Lower lobe of right lung (tissue), 2 donors: ENCODE measurements around the gene PAXIP1. TPM values are rescaled to one million over a fixed set of nuclear protein-coding genes. Genes with fewer than 3 reads are reported as not detected.
"Not testable (repeated sequence)": the region's sequence is repeated elsewhere in the genome, so short reads cannot be mapped to it uniquely, and the experiment has no call there.

Source experiments
- ATAC-seq, 2 donors: fragments of 200-7000 bp; cut with Tn5 transposase; one replicate each; pipeline ENCODE4 v1.9.1; 2020 to 2022; ENCODE audit warnings: mild to moderate bottlenecking in 2 of 2, moderate library complexity in 2 of 2
- DNase-seq: peaks from one replicate; pipeline ENCODE4 v3.0.0-alpha.2; 2020
- H3K27ac ChIP-seq: fragments of 200-600 bp; one replicate; pipeline ENCODE4 v1.8.0; 2022
- H3K27me3 ChIP-seq: fragments of 200-600 bp; one replicate; pipeline ENCODE4 v1.8.0; 2022; ENCODE audit warnings: low read depth
- H3K36me3 ChIP-seq: fragments of 200-600 bp; one replicate; pipeline ENCODE4 v1.8.0; 2022; ENCODE audit warnings: mild to moderate bottlenecking
- H3K4me1 ChIP-seq: fragments of 200-600 bp; one replicate; pipeline ENCODE4 v1.8.0; 2022
- H3K4me3 ChIP-seq: fragments of 200-600 bp; one replicate; pipeline ENCODE4 v1.8.0; 2022; ENCODE audit warnings: mild to moderate bottlenecking
- H3K9me3 ChIP-seq: fragments of 200-600 bp; one replicate; pipeline ENCODE4 v1.8.0; 2022
- intact Hi-C: fragments of 100-400 bp; cut with DNase I; formaldehyde crosslinking; loops from one replicate; pipeline ENCODE4 v1.11.0; 2022
- total RNA-seq: library from RNA; stranded (reverse); fragmentation: NEBNext Ultra II Directional; extraction: Animal tissue kit (Norgen Biotek cat#: 25700); gene quantifications from one replicate; pipeline ENCODE4 v1.2.1, GENCODE V29; 2021
- TF ChIP-seq, protein P1 (sequence below): fragments of 200-600 bp; IDR thresholded peaks from one replicate; pipeline ENCODE4 v1.8.0; 2022; ENCODE audit warnings: antibody characterized with exemption, mild to moderate bottlenecking
- donor health status: DM: no; HTN: yes; CAD: no; lungs with severe emphysema.

Gene PAXIP1
- total RNA-seq, 1 donor from 2014 or later, result 9.5 TPM

DNA sequence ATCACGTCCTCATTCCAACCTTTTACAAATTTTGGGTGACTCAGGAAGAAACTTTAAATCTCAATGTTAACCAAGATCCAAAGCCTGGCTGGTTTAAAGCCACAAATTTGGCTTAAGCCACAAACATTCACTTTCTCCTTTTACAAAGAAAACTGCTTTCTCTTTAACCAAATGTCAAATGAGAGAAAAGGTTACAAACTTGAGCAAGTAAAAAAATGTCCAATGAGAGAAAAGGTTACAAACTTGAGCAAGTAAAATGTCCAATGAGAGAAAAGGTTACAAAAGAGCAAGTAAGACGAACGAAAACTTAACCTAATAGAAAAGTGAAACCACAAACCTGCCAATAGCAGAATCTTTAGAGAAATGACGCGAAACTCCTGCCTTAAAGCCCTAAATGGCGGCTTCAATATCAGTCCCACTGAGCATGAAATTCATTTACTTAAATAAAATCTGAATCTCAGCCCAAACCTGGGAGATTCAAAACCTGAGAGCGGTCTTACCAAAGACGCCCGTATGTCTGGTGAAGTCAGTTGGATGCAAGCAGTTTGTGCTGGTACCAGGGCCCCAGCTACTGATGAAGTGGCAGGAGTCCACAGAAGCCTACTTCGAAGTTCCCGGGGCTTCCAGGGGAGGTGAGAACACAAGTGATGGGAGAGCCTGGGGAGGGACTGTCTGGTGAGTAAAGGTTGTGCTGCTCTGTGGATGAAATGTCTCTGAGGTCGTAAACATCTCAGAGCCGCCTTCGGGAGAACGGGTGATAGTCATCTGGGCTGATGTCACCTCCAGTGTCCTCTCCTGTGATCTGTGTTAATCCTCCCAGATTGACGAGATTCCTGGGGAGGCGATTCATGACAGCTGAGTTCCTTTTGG, 74.6 kb downstream of the PAXIP1 start:
- no peaks in the 10 kb centered on the region for H3K36me3 ChIP-seq
- H3K4me1 ChIP-seq, result peaks cover 20% of the 10 kb centered on the region
- H3K27me3 ChIP-seq, result no peaks in the 10 kb centered on the region
- peak overlapping the region; percentile 92 for H3K27ac ChIP-seq
- no peaks in the 10 kb centered on the region for H3K9me3 ChIP-seq
- H3K4me3 ChIP-seq, result peak overlapping the region; percentile 76
- ATAC-seq (peak; percentile 89 to 96), DNase-seq (no peak)
- TF ChIP-seq, protein P1, sequence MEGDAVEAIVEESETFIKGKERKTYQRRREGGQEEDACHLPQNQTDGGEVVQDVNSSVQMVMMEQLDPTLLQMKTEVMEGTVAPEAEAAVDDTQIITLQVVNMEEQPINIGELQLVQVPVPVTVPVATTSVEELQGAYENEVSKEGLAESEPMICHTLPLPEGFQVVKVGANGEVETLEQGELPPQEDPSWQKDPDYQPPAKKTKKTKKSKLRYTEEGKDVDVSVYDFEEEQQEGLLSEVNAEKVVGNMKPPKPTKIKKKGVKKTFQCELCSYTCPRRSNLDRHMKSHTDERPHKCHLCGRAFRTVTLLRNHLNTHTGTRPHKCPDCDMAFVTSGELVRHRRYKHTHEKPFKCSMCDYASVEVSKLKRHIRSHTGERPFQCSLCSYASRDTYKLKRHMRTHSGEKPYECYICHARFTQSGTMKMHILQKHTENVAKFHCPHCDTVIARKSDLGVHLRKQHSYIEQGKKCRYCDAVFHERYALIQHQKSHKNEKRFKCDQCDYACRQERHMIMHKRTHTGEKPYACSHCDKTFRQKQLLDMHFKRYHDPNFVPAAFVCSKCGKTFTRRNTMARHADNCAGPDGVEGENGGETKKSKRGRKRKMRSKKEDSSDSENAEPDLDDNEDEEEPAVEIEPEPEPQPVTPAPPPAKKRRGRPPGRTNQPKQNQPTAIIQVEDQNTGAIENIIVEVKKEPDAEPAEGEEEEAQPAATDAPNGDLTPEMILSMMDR, result no peak
- intact Hi-C loops, result no loop called here

GRCh38 chr7:154927624-154928125, 75.2 kb downstream of the PAXIP1 start:
- H3K9me3 ChIP-seq, result no peaks in the 10 kb centered on the region
- no peaks in the 10 kb centered on the region for H3K27me3 ChIP-seq
- DNase-seq (no peak), ATAC-seq (peak; percentile 86 to 90)
- intact Hi-C loops, result no loop called here
- H3K4me1 ChIP-seq, result peaks cover 20% of the 10 kb centered on the region
- no peaks in the 10 kb centered on the region for H3K36me3 ChIP-seq
- H3K27ac ChIP-seq, result peak overlapping the region; percentile 92
- TF ChIP-seq, protein P1, result peak; percentile 61
- peak overlapping the region; percentile 76 for H3K4me3 ChIP-seq

- ATAC-seq, H3K27me3 ChIP-seq, H3K36me3 ChIP-seq, DNase-seq, H3K4me3 ChIP-seq, H3K4me1 ChIP-seq, H3K27ac ChIP-seq, intact Hi-C loops, H3K9me3 ChIP-seq: not testable (repeated sequence)
These were observed 80.5 kb downstream of the PAXIP1 start for GRCh38 chr7:154922472-154922871.

- no peaks in the 10 kb centered on the region for H3K9me3 ChIP-seq
- no peak overlapping the region for H3K4me3 ChIP-seq
- peaks cover 12% of the 10 kb centered on the region for H3K27me3 ChIP-seq
- no peak overlapping the region for H3K27ac ChIP-seq
- ATAC-seq, result no peak
- DNase-seq, result no peak
- intact Hi-C loops, result no loop called here
- no peaks in the 10 kb centered on the region for H3K36me3 ChIP-seq
- H3K4me1 ChIP-seq, result no peaks in the 10 kb centered on the region
- TF ChIP-seq, protein P1, result no peak
These were observed 83.3 kb downstream of the PAXIP1 start for GRCh38 chr7:154919344-154920225.

DNA sequence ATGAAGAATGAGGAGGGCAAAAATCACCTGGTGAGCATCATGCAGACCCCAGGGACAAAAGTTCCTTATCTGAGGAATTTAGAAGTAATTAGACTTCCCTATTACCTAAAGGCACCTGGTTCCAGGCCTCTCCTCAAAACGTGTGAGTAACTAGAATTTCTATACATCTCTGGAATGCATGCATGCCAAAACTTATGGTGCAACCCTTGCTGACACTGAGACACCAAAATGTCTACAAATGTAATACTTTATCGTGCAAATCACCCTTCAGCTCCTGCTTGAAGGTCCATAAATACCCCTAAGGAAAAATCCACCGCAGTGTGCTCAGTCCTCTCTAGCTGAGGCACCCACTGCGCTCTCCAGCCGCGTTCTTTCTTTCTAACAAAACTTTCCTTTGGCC, 84.2 kb downstream of the PAXIP1 start:
- Histone ChIP-seq H3K9me3 (no peaks in the 10 kb centered on the region), H3K27ac (no peak overlapping the region), H3K4me3 (no peak overlapping the region), H3K36me3 (no peaks in the 10 kb centered on the region), H3K4me1 (peaks cover 7% of the 10 kb centered on the region), H3K27me3 (peaks cover 20% of the 10 kb centered on the region)
- TF ChIP-seq, protein P1, result no peak
- DNase-seq, result no peak
- ATAC-seq, result no peak
- intact Hi-C loops, result no loop called here
